ENCODE results near the gene NSF.
"Not testable (repeated sequence)": the region's sequence is repeated elsewhere in the genome, so short reads cannot be mapped to it uniquely, and the experiment has no call there.

DNA sequence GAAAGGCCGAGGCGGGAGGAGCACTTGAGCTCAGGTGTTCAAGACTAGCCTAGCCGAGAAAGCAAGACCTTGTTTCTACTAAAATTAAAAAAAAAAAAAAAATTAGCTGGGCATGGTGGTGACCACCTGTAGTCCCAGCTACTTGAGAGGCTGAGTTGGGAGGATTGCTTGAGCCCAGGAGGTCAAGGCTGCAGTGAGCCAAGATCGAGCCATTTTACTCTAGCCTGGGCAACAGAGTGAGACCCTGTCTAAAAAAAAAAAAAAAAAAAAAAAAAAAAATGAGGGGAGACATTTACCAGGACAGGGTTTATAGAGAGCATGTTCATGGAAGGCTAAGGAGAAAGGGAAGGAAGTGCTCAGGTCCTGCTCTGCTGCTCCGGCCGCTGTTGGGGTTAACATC lies 202.6 kb downstream of the NSF start:
- TF ChIP-seq, protein P1, sequence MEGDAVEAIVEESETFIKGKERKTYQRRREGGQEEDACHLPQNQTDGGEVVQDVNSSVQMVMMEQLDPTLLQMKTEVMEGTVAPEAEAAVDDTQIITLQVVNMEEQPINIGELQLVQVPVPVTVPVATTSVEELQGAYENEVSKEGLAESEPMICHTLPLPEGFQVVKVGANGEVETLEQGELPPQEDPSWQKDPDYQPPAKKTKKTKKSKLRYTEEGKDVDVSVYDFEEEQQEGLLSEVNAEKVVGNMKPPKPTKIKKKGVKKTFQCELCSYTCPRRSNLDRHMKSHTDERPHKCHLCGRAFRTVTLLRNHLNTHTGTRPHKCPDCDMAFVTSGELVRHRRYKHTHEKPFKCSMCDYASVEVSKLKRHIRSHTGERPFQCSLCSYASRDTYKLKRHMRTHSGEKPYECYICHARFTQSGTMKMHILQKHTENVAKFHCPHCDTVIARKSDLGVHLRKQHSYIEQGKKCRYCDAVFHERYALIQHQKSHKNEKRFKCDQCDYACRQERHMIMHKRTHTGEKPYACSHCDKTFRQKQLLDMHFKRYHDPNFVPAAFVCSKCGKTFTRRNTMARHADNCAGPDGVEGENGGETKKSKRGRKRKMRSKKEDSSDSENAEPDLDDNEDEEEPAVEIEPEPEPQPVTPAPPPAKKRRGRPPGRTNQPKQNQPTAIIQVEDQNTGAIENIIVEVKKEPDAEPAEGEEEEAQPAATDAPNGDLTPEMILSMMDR (IDR thresholded peaks at IDR 0.05): not testable (repeated sequence)
- not testable (repeated sequence) for TF ChIP-seq POLR2AphosphoS5 (IDR thresholded peaks at IDR 0.05); POLR2A (IDR thresholded peaks at IDR 0.05); EP300 (IDR thresholded peaks at IDR 0.05; ENCODE audit: low read depth)

Measured in transverse colon (tissue), 4 donors.